Renal cortical epithelial cell (primary cell): ENCODE data around the gene EVI2A. TPM values are rescaled to one million over a fixed set of nuclear protein-coding genes. Genes with fewer than 3 reads are reported as not detected.
A peak's percentile ranks its signal among the peaks of the same experiment; 100 is the strongest.
"Not testable (repeated sequence)": the region's sequence is repeated elsewhere in the genome, so short reads cannot be mapped to it uniquely, and the experiment has no call there.

Source experiments
- DNase-seq: peaks from one replicate; pipeline ENCODE4 v3.0.0-alpha.2; 2011; ENCODE audit warnings: low read depth
- total RNA-seq: library from RNA; depleted of rRNA; stranded (reverse); fragments of >200 nt; gene quantifications from 2 replicates; pipeline ENCODE4 v1.2.3, GENCODE V29; 2014

Gene EVI2A, protein sequence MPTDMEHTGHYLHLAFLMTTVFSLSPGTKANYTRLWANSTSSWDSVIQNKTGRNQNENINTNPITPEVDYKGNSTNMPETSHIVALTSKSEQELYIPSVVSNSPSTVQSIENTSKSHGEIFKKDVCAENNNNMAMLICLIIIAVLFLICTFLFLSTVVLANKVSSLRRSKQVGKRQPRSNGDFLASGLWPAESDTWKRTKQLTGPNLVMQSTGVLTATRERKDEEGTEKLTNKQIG
- 0.15 TPM in 1 of 2 replicates, not detected in the other for total RNA-seq

DNA sequence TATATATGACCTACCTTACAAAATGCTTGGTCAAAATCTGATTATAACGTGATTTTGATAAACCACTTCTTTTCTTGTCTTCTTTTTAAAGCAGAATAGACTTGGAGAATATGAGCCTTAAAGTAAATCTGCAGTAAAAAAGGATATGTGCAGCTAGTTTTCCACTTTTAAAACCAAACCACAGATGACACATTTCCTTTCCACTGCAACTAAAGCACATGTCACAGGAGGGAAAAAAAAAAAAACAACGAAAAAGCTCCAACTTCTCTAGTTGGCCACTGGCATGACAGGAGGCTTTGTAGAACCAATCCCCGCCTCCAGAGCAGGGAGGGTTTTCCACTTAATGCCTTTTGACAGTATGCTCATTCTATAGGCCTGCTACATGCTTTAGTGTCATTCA, at the start of gene EVI2A:
Gene EVI2A, minus strand, starts transcription at position 142 of the 400 bp plus-strand sequence. CDS start 2,609 bp downstream, outside the sequence.
- DNase-seq, result peak; percentile 73

DNA sequence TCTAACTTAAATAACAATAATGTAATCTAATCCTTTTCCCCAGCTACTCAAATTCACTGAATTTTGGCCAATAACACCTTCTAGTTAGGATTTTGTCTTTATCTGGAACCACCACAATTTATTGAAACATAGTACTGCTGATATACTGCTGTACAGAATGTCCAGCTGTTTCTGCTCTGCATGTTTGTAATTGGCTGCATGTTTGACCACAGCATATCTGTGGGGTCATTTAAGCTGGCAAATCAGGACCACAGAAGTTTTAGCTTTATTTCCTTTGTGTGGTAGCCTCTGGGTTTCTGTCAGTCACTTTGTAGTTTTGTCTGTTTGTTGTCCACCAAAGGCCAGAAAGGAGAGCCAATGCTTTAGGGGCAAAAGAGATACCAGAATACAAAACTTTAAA, 47.8 kb upstream of the EVI2A start:
- DNase-seq, result no peak

DNA sequence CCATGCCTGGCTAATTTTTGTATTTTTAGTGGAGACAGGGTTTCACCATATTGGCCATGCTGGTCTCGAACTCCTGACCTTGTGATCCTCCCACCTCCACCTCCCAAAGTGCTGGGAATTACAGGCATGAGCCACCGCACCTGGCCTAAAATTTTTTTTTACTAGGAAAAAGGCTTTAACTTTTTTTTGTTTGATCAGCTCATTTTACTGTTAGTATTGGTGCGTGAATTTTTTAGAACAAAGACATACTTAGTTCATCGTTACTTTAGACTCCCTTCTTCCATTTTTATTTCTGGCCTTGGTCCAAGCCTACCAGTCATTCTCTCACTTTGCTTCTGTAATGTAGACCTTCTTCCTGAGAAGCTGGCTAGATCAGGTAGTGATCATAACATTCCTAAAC, 44.7 kb upstream of the EVI2A start:
- DNase-seq, result no peak

DNA sequence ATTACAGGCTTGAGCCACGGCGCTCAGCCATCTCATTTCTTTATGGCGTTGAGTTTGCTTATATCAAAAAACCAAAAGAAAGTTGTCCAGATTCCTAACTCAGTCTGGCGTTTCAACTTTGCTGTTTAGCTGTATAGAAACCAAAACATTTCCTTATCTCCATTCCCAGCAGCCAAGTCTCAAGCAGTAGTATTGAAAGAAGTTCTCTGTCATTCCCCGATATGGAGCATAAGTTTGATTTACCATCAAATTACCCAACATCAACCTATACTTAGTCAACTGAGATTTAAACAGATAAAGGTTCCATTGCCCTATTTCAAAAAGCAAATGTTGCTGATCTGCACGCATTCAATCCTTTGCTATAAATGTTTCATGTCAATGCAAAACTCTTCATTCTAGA, 42.6 kb upstream of the EVI2A start:
- no peak for DNase-seq

DNA sequence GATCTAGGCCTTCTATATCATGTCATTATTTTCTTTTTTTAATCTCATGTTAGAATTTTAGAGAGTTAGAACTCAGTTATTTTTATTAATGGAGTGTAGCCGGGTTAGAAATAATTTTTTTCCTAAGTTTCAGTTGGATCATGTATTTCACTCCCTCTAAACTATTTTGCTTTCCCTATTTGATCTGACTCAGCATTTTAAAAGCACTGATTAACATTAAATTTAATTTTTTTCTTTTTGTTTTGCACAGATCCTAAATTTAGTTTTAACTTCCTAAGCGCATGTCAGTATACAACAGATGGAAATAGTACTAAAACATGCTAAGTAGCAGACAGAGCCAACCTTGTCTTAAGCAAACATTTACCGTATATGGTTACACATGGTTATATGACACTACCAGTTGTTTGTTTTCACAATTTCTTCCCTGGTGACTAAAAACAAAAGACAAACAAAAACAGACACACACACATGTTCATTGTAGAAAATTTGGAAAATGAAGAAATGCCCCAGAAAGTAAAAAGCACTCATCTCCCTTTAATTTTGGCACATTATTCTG, 36.5 kb upstream of the EVI2A start:
- DNase-seq, result no peak

DNA sequence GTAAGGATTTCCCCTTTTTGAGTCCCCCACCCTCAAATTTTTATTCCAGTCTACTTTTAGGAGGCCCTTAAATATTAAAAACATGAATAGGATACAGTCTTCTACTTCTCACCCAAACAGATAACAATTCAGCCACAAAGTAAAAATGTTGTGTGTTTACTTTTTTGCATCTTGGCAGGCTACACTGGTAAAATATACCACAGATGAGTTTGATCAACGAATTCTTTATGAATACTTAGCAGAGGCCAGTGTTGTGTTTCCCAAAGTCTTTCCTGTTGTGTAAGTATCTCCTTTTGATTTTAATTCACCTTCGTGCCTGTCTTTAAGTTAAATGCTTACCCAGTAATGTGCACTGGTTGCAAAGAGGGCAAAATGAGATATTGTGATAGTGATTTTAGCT, 35.7 kb upstream of the EVI2A start:
- no peak for DNase-seq

DNA sequence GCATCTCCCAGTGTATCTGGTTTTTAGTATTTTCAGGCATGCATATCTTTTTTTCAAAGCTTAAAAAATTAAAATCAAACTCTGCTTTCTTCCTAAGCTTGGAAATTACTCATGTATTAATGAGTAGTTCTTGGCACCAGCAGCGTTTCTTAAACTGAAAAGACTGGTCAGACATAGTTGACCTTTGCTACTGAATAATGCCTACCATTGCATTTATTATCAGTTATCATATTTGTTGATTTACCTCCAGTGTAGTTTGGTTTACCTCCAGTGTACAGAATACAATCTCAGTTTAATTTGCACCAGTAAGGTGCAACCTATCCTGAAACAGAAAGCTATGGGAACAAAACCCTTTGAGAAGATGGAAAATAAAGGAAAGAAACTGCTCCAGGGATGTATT, 34.5 kb upstream of the EVI2A start:
- no peak for DNase-seq

DNA sequence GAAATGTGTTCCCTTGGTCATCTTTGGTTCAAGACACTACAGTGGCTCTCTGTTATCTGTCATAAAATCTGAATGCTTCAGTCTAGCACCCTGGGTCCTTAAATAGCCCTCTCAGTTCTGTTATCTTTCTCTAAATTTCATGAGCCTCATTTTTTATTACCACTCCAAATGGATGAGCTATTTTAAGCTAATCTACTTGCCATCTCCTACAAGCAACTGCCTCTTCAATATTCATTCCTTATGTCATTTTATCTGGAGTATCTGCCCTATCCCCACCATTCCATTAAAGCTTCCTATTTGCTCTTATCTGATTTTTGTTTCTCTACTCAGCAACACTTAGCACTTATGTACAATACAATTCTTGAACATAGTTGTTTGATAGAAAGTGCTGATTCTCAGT, 28.0 kb upstream of the EVI2A start:
- no peak for DNase-seq

DNA sequence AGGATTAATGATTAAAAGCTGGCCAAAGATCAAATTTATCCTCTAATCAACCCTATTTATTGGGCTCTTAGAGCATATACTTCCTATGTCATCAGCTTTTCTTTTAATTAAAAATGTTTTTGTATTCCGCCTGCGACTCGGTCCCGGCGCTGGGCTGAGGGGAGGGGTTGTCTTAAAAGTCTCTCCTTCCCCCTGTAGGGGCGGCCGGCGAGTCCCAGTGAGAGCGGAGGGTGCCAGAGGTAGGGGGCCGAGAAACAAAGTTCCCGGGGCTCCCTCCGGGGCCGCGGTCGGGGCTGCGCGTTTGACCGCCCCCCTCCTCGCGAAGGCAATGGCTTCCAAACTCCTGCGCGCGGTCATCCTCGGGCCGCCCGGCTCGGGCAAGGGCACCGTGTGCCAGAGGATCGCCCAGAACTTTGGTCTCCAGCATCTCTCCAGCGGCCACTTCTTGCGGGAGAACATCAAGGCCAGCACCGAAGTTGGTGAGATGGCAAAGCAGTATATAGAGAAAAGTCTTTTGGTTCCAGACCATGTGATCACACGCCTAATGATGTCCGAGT, 23.8 kb upstream of the EVI2A start:
- not testable (repeated sequence) for DNase-seq

DNA sequence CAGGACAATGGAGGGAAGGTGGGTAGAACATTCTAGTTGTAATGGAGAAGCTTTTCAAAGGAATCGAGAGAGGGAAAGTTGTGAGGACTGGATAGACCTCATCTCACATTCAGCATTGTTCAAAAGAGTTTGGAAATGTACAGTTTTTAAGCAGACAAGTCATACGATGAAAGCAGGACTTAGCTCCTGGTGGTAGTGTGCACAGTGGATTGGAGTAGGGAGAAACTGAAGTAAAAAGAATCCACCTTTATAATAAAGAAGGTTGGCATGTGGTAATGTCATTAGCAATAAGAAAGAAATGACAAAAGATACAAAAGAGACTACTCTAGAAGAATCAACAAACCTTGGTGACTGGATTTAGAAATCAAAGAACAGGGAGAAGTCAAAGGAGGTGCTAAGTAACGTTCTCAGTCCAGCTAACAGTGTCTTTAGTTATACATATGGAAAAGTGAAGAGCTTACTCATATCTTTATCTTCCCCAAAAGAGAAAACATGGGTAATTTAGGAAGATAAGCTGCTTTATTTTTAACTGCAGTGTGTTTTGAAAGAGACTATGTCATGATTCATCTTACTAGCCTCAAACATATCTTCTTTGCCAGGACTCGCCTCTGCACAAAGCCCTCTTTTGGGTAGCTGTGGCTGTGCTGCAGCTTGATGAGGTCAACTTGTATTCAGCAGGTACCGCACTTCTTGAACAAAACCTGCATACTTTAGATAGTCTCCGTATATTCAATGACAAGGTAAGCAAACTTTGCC, 18.7 kb upstream of the EVI2A start:
- DNase-seq, result no peak

DNA sequence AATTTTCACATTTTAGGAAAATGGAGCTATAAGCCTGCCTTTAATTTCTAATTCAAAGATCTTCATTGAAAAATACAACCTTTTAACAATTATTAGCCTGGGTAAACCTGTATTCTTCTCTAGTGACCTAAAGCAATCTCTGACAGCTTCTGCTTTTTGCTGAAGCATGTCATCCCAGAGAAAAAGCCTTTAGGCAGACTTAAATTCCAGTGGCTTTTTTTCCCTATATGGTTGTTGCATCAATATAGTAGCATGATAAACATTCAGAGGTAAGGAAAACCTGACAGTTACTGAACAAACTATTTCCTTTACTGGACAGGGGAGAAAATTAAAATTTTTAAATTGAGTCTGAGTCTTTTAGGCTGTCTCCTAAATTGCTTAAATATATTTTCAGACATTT, 7.8 kb upstream of the EVI2A start:
- DNase-seq, result peak; percentile 19

DNA sequence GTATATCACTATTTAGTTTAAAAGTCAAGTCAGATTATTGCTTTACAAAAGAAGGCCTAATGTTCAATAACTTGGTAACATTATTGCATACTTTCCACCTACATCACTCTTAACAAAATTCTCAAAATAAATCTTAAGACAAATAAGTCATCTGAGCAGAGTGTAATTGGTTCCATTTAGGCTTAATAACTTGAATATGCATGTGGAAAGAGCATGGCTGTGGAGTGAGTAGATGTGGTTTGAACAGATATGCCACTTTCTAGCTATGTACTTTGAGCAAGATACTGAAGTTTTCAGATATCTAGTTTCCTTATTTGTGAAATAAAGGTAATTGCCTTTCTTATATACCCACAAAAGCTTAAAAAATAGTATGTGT, 6.7 kb upstream of the EVI2A start:
- peak; percentile 42 for DNase-seq

DNA sequence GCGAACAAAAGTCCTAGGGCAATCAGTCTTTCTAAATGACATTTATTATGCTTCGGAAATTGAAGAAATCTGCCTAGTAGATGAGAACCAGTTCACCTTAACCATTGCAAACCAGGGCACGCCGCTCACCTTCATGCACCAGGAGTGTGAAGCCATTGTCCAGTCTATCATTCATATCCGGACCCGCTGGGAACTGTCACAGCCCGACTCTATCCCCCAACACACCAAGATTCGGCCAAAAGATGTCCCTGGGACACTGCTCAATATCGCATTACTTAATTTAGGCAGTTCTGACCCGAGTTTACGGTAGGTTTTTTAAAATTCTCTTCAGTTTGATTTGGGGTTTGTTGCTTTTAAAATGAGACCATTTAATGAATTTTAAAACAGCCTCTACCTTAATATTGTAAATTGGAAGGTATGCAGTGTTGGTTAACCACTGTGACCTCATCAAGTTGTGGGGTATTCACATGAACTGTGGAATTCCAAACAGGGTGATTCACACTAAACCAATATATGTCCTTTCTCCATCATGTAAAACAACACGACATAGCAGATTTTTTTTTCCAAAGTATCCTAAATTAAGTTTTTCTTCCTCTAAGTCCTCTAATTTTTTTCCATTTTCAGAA, 6.2 kb upstream of the EVI2A start:
- DNase-seq, result peak; percentile 95

DNA sequence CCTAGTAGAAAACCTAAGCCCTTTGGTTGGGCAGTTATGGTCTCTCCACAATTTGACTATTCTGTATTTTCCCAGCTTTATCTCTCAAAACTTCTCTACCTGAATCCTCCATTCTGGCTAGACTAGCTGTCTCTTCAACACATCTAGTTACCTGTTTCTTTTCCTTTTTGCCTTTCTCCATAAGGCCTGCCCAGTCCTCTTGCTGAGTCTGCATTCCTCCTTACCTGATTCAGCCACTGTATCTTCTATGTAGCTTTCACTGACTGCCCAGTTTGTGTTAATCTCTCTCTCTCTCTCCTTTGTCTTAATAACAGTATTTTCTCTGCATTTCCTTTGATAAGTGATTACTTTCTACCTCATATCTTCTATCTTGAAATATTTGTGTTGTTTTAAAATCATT, 2.1 kb upstream of the EVI2A start:
- DNase-seq, result no peak

DNA sequence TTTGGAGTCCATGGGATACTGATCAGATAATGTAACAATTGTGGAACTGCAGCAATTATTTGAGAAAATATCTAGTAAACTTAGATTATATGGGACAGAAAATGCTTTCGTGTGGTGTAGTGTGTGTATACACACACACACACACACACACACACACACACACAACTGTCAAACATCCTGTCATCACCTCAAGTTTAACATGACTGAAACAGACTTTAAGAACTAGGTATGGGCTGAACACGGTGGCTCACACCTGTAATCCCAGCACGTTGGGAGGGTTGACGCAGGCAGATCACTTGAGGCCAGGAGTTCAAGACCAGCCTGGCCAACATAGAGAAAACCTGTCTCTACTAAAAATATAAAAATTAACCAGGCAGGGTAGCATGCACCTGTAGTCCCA, 544 bp upstream of the EVI2A start:
- DNase-seq, result no peak

DNA sequence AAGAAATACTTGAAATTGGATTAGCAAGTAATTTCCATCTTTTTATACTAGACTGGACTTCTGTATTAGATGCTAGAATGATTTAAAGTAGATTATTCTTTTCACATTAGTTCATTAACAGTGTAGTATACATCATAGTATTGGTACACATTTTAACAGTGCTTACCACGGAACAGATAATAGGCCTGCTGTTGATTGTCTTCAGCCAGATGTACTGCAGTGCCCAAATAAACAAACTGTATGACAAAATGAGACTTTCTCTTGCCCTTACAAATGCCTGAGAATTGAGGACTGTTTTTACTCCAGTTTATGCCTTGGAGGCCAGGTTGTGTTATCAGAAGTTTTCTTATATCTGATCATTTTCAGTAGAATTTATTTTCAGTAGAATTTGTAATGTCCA, 631 bp downstream of the EVI2A start:
- DNase-seq, result no peak

DNA sequence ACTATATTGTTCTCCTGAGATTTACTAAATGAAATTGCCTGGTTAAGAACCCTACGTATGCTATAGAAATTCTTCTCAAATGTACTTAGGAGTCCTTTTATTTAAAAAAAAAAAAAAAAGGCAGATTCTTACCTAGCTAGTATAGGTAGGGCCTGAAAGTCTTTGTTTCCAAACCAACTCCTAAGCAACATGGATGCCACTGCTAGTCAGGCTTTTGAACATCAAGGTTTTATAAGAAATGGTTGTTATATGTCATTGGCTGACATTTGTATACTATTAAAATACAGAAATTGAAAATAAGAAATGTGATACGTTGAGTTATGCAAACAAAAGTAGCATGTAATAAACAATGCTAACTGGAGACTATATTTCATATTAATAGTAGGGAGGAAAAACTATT, 1.2 kb downstream of the EVI2A start:
- no peak for DNase-seq

DNA sequence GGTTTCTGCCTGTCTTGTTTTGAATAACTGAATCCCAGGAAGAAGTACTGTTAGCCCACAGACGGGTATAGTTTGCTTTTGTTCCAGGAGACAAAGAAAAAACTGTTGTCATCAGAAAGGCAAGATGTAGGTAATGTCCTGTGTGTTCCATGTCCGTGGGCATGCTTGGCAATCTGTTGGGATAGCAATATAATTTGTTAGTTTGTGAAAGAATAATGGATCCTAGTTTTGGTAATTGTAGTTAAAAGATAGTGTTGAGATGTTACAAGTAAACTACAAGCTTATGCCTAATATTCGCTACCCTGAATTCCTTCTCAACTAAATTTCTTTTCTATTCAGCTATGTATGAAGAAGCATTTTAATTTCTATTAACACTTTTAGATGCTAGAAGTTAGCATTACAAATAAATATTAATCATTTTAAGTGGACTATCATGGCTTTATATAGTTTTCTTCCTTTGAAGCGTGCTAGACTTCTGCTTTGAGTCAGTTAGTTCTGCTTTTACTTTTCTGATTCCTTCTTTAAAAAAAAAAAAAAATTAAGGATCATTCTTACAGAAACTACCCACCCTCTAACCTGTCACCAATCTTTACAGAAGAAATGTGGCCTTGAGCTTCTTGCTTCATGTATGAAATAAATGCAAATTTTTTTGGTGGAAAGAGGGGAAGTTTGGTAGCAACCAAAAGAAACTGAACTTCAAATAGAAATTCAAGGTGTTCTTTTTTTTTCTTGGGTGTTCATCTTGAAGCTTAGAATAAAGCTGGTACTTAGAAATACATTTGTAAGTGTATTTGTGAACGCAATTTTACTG, 2.4 kb downstream of the EVI2A start:
- no peak for DNase-seq

DNA sequence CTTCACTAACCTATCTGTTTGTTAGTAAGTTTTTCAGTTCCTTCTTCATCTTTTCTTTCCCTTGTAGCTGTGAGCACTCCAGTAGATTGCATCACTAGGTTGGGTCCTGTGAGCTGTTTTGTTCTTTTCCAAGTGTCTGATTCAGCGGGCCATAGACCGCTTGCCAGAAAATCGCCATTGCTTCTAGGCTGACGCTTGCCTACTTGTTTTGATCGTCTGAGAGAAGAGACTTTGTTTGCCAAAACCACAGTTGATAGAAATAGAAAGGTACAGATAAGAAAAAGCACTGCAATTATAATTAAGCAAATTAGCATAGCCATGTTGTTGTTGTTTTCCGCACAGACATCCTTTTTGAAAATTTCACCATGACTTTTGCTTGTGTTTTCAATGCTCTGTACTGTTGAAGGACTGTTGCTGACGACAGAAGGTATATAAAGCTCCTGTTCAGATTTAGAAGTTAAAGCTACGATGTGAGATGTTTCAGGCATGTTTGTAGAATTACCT, 3.1 kb downstream of the EVI2A start:
- DNase-seq, result peak; percentile 82

DNA sequence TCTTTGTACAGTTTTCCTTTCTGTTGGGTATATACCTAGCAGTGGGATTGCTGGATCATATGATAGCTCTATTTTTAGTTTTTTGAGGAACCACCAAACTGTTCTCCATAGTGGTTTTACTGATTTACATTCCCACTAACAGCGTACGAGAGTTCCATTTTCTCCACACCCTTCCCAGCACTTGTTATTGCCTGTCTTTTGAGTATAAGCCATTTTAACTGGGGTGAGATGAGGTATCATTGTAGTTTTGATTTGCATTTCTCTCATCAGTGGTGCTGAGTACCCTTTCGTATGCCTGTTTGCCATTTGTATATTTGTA, 6.7 kb downstream of the EVI2A start:
- DNase-seq, result no peak

DNA sequence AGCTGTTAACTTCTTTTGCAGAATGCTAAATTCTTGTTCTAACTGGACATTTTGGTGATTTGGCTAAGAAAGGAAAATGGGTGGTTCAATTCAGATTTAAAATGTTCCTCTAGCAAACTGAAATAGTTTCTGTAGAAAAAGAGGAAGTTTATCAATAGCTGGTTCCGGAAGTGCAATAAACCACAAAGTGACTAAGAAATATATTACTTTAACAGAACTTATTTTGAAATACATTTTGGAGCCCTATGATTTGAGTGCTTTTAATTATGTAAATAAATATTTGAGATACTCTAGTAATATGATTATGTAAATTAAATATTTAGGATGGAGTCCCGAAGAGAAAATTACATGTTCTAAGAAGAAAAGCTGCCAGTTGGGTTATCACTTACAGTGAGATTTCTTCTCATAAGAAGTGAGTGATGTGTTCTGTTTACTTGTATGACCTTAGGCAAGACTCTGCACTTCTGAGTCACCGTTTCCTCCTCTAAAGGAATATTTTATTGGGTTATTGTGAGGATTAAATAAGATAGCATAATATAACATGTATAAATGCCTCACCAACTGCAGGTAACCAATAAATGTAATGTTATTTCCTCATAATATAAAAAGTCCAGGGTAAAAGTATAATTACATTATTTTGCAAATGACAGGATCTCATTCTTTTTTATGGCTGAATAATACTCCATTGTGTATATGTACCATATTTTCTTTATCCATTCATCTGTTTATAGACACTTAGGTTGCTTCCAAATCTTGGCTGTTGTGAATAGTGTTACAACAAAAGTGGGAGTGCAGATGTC, 7.2 kb downstream of the EVI2A start, which contains the start of gene EVI2B:
Gene EVI2B, minus strand, starts transcription at position 73 of the 800 bp plus-strand sequence. CDS start 8,445 bp downstream, outside the sequence.
- DNase-seq, result peak; percentile 60
